Measurements from ENCODE around the gene KRTAP12-4. TPM values are rescaled to one million over a fixed set of nuclear protein-coding genes. Genes with fewer than 3 reads are reported as not detected.

Gene KRTAP12-4
- total RNA-seq, 4 donors from 2014 or later: not detected

DNA sequence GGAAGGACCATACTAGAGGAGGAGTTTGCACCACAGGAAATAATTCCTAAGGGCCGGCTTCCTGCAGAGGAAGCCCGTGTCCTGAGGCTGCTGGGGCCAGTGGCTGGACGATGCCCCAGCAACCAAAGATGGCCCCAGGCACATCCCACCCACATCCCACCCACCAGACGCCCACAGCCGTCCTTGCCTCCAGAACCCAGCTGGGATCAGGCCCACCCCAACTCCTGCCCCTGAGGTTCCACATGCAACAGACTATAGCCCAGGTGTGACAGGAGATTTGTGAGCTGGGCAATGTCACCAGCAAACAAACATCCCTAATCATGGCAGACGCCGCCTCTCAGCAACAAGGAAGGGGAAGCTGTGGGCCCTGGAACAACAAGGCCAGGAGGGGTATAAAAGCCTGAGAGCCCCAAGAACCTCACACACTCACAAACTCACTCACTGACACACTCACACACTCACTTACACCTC lies 27.8 kb downstream of the KRTAP12-4 start, which contains the start of gene KRTAP10-9:
TSS of gene KRTAP10-9 (plus strand) at position 421 of the 471 bp plus-strand sequence. CDS start 79 bp downstream, outside the sequence.
- no peak within 1 kb of the TSS for H3K27ac ChIP-seq
- no peak for ATAC-seq
- no peaks in the 10 kb centered on the region for H3K4me1 ChIP-seq
- H3K27me3 ChIP-seq: peaks cover 39% of the 10 kb centered on the region
- H3K36me3 ChIP-seq: no peaks in the 10 kb centered on the region
- WGBS, 2 donors (ENCODE audit: low coverage in 1 of 2): 40 to 55% methylated on average over 1 to 4 of the region's 7 CpGs
- TF ChIP-seq POLR2AphosphoS5 (IDR thresholded peaks at IDR 0.05) (no peak), POLR2A (IDR thresholded peaks at IDR 0.05) (no peak), CTCF (IDR thresholded peaks at IDR 0.05) (no peak), EP300 (IDR thresholded peaks at IDR 0.05) (no peak)
- no peak within 1 kb of the TSS for H3K4me3 ChIP-seq
- H3K9me3 ChIP-seq: peaks cover 0 to 58% (median 0%) of the 10 kb centered on the region in 3 donors

DNA sequence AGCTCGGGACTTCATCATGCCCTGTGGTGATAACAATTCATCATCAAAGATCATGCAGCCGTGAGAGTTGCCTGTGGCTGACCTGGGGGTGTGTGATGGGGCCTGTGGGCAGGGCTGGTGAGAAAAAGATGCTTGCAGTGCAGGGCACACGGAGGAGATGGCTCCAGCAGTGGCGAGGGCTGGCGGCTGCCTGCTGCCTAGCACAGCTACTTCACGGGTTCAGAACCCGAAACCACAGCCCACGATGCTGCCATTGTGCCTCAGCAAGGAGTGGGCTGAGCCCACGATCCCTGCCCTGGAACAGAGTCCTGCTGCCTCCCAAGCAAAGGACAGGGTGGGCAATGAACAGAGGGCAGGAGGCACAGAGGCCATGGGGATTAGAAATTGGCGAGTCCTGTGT lies 28.2 kb downstream of the KRTAP12-4 start:
- Histone ChIP-seq H3K4me1 (no peaks in the 10 kb centered on the region), H3K9me3 (peaks cover 0 to 54% (median 0%) of the 10 kb centered on the region in 3 donors), H3K36me3 (no peaks in the 10 kb centered on the region), H3K27me3 (peaks cover 39% of the 10 kb centered on the region), H3K27ac (no peak overlapping the region), H3K4me3 (no peak overlapping the region)
- TF ChIP-seq CTCF (IDR thresholded peaks at IDR 0.05): no peak
- no peak for TF ChIP-seq POLR2AphosphoS5 (IDR thresholded peaks at IDR 0.05)
- TF ChIP-seq POLR2A (IDR thresholded peaks at IDR 0.05): no peak
- TF ChIP-seq EP300 (IDR thresholded peaks at IDR 0.05): no peak
- 70 to 80% methylated on average over 1 to 7 of the region's 10 CpGs for WGBS, 2 donors (ENCODE audit: low coverage in 1 of 2)
- ATAC-seq: no peak

- Histone ChIP-seq H3K4me3 (no peak overlapping the region), H3K27me3 (peaks cover 39% of the 10 kb centered on the region), H3K27ac (no peak overlapping the region), H3K9me3 (peaks cover 0 to 48% (median 0%) of the 10 kb centered on the region in 3 donors), H3K36me3 (no peaks in the 10 kb centered on the region), H3K4me1 (no peaks in the 10 kb centered on the region)
- TF ChIP-seq EP300 (IDR thresholded peaks at IDR 0.05): no peak
- ATAC-seq: no peak
- 70 to 79% methylated on average over 5 to 6 of the region's 7 CpGs for WGBS, 2 donors (ENCODE audit: low coverage in 1 of 2)
Observed at GRCh38 chr21:44625756-44626155, 28.7 kb downstream of the KRTAP12-4 start.

GRCh38 chr21:44623575-44623974 lies 30.9 kb downstream of the KRTAP12-4 start:
- Histone ChIP-seq H3K27ac (no peak overlapping the region), H3K36me3 (no peaks in the 10 kb centered on the region), H3K27me3 (peaks cover 27% of the 10 kb centered on the region), H3K4me1 (no peaks in the 10 kb centered on the region), H3K9me3 (peaks cover 0 to 46% (median 0%) of the 10 kb centered on the region in 3 donors), H3K4me3 (no peak overlapping the region)
- TF ChIP-seq POLR2AphosphoS5 (IDR thresholded peaks at IDR 0.05): no peak
- no peak for TF ChIP-seq POLR2A (IDR thresholded peaks at IDR 0.05)
- TF ChIP-seq CTCF (IDR thresholded peaks at IDR 0.05): no peak
- no peak for TF ChIP-seq EP300 (IDR thresholded peaks at IDR 0.05)
- ATAC-seq: no peak

GRCh38 chr21:44619886-44620285 lies 34.6 kb downstream of the KRTAP12-4 start:
- H3K4me3 ChIP-seq: no peak overlapping the region
- H3K27ac ChIP-seq: no peak overlapping the region
- WGBS, 2 donors (ENCODE audit: low coverage in 1 of 2): 83 to 88% methylated on average over 6 of the region's 6 CpGs
- H3K27me3 ChIP-seq: peaks cover 28% of the 10 kb centered on the region
- ATAC-seq: no peak
- peaks cover 0 to 43% (median 0%) of the 10 kb centered on the region in 3 donors for H3K9me3 ChIP-seq
- H3K36me3 ChIP-seq: no peaks in the 10 kb centered on the region
- no peaks in the 10 kb centered on the region for H3K4me1 ChIP-seq
- no peak for TF ChIP-seq CTCF (IDR thresholded peaks at IDR 0.05)
- no peak for TF ChIP-seq EP300 (IDR thresholded peaks at IDR 0.05)
- TF ChIP-seq POLR2AphosphoS5 (IDR thresholded peaks at IDR 0.05): no peak
- no peak for TF ChIP-seq POLR2A (IDR thresholded peaks at IDR 0.05)
